HCT116 (cell line): ENCODE measurements around the gene CD96. TPM values are rescaled to one million over a fixed set of nuclear protein-coding genes. Genes with fewer than 3 reads are reported as not detected.

Experiments
- ATAC-seq: fragments of 200-7000 bp; cut with Tn5 transposase; 2 replicates; pipeline ENCODE4 v1.9.1; 2020; ENCODE audit warnings: mild to moderate bottlenecking, moderate library complexity
- BruUV-seq: library from RNA; stranded (reverse); fragments of 400-500 nt; replicated peaks from 2 replicates; lab custom pipeline; 2021; lab: Mats Ljungman, UMichigan
- CTCF ChIA-PET: fragments of 300-600 bp; sonication (Branson Sonifier 250); formaldehyde crosslinking; loops from one replicate; lab custom pipeline; 2021; ENCODE audit warnings: antibody characterized with exemption; lab: Charles Lee
- POLR2A ChIA-PET: fragments of 300-600, 350-600 bp; sonication (Branson Sonifier 250); formaldehyde crosslinking; loops from one replicate; lab custom pipeline; 2021; ENCODE audit warnings: antibody characterized with exemption; lab: Charles Lee
- RAD21 ChIA-PET, 2 experiments: fragments of 300-600 bp; sonication (Branson Sonifier 250); formaldehyde crosslinking; loops; one replicate each; lab custom pipeline; 2023; ENCODE audit warnings: low total read pairs in 2 of 2; ENCODE audit not compliant: uncharacterized antibody in 2 of 2, unreplicated experiment in 2 of 2, low non-redundant PET in 1 of 2; lab: Charles Lee
- DNase-seq: peaks from one replicate; pipeline ENCODE4 v3.0.0-alpha.2; 2010; ENCODE audit warnings: low read depth, low spot score
- H2AFZ ChIP-seq: fragments of 200-600 bp; shearing (Covaris generic), sonication (generic); 2 replicates; pipeline ENCODE4 v1.6.1; 2017; ENCODE audit warnings: low read depth, mixed run types, mixed read lengths, antibody characterized with exemption, low read length; ENCODE audit not compliant: poor library complexity, severe bottlenecking
- H3K27ac ChIP-seq: 2 replicates; pipeline ENCODE4 v1.5.1; 2012; ENCODE audit warnings: low read depth, low read length
- H3K27me3 ChIP-seq: fragments of 200-600 bp; sonication (generic); 2 replicates; pipeline ENCODE4 v1.6.1; 2016; ENCODE audit warnings: mixed run types, low read length, mixed read lengths; ENCODE audit not compliant: insufficient read depth
- H3K36me3 ChIP-seq, 2 experiments: fragments of 200-500 bp in 1 of 2; fragments of 200-600 bp in 1 of 2; sonication (Bioruptor generic) in 1 of 2; sonication (generic) in 1 of 2; 2 replicates each; pipeline versions ENCODE4 v1.5.1 to v1.6.1; 2014 to 2016; ENCODE audit warnings: low read length in 2 of 2, inconsistent platforms in 1 of 2, mixed read lengths in 1 of 2, mixed run types in 1 of 2; ENCODE audit not compliant: insufficient read depth in 2 of 2, control insufficient read depth in 1 of 2
- H3K4me1 ChIP-seq, 2 experiments: fragments of 200-600 bp in 1 of 2; sonication (generic) in 1 of 2; 2 replicates each; pipeline versions ENCODE4 v1.5.1 to v1.6.1; 2012 to 2017; ENCODE audit warnings: low read length in 2 of 2, inconsistent platforms in 1 of 2, mild to moderate bottlenecking in 1 of 2, mixed read lengths in 1 of 2, mixed run types in 1 of 2, moderate library complexity in 1 of 2; ENCODE audit not compliant: insufficient read depth in 2 of 2, control insufficient read depth in 1 of 2
- H3K4me2 ChIP-seq: fragments of 200-600 bp; sonication (generic); 2 replicates; pipeline ENCODE4 v1.6.1; 2017; ENCODE audit warnings: mixed run types, low read length, mixed read lengths
- H3K4me3 ChIP-seq, 2 experiments: fragments of 200-600 bp in 1 of 2; sonication (generic) in 1 of 2; replicated peaks in 1 of 2; 2 replicates each; pipeline ENCODE4 v1.5.1; 2011 to 2016; ENCODE audit warnings: low read length in 2 of 2, control low read depth in 1 of 2, low read depth in 1 of 2, mild to moderate bottlenecking in 1 of 2, mixed read lengths in 1 of 2, mixed run types in 1 of 2
- H3K79me2 ChIP-seq: fragments of 200-600 bp; sonication (generic); 2 replicates; pipeline ENCODE4 v1.6.1; 2017; ENCODE audit warnings: mild to moderate bottlenecking, mixed run types, low read length, moderate library complexity, mixed read lengths; ENCODE audit not compliant: insufficient read depth
- H3K9ac ChIP-seq: fragments of 200-600 bp; sonication (generic); 2 replicates; pipeline ENCODE4 v1.6.1; 2016; ENCODE audit warnings: low read length, mixed read lengths
- H3K9me2 ChIP-seq: fragments of 200-600 bp; sonication (generic), shearing (Covaris generic); 2 replicates; pipeline ENCODE4 v1.6.1; 2017; ENCODE audit warnings: mixed run types, mild to moderate bottlenecking, moderate library complexity; ENCODE audit not compliant: insufficient read depth
- H3K9me3 ChIP-seq, 2 experiments: fragments of 200-500 bp in 1 of 2; fragments of 200-600 bp in 1 of 2; sonication (Bioruptor generic) in 1 of 2; sonication (generic) in 1 of 2; 2 replicates each; pipeline ENCODE4 v1.6.1; 2014 to 2017; ENCODE audit warnings: low read length in 2 of 2, mixed read lengths in 2 of 2, inconsistent platforms in 1 of 2, low read depth in 1 of 2, mild to moderate bottlenecking in 1 of 2, mixed run types in 1 of 2, moderate library complexity in 1 of 2; ENCODE audit not compliant: control insufficient read depth in 1 of 2, insufficient read depth in 1 of 2
- H4K20me1 ChIP-seq: fragments of 200-600 bp; sonication (generic), shearing (Covaris generic); 2 replicates; pipeline ENCODE4 v1.6.1; 2017; ENCODE audit warnings: mixed run types, mild to moderate bottlenecking, moderate library complexity; ENCODE audit not compliant: insufficient read depth
- CBX3 ChIP-seq: IDR thresholded peaks from 2 replicates; pipeline ENCODE4 v1.6.1; 2012; ENCODE audit warnings: low read depth
- CEBPB ChIP-seq: IDR thresholded peaks from 2 replicates; pipeline ENCODE4 v1.6.1; 2012; ENCODE audit warnings: low read depth
- ELF1 ChIP-seq: IDR thresholded peaks from 2 replicates; pipeline ENCODE4 v1.6.1; 2012; ENCODE audit warnings: low read depth, borderline replicate concordance
- EZH2phosphoT487 ChIP-seq: fragments of 200-600 bp; IDR thresholded peaks from 2 replicates; pipeline ENCODE4 v1.6.1; 2018; ENCODE audit warnings: antibody characterized with exemption, borderline replicate concordance
- JUND ChIP-seq: IDR thresholded peaks from 2 replicates; pipeline ENCODE4 v1.6.1; 2012
- POLR2A ChIP-seq: IDR thresholded peaks from 2 replicates; pipeline ENCODE4 v1.7.0; 2011; ENCODE audit warnings: borderline replicate concordance; ENCODE audit not compliant: insufficient read depth, insufficient read length; ENCODE audit errors: extremely low read depth
- POLR2AphosphoS5 ChIP-seq: IDR thresholded peaks from 2 replicates; pipeline ENCODE4 v1.6.1; 2011; ENCODE audit warnings: mild to moderate bottlenecking, low read depth, low read length, moderate library complexity
- SIN3A ChIP-seq: IDR thresholded peaks from 2 replicates; pipeline ENCODE4 v1.6.1; 2012; ENCODE audit warnings: low read depth
- SP1 ChIP-seq: IDR thresholded peaks from 2 replicates; pipeline ENCODE4 v1.6.1; 2012; ENCODE audit warnings: low read depth
- SRF ChIP-seq: IDR thresholded peaks from 2 replicates; pipeline ENCODE4 v1.6.1; 2012; ENCODE audit warnings: low read depth
- TCF7L2 ChIP-seq: IDR thresholded peaks from 2 replicates; pipeline ENCODE4 v1.7.0; 2011; ENCODE audit warnings: borderline replicate concordance, inconsistent platforms; ENCODE audit not compliant: insufficient read depth, insufficient read length; ENCODE audit errors: extremely low read depth
- YY1 ChIP-seq: IDR thresholded peaks from 2 replicates; pipeline ENCODE4 v1.6.1; 2011; ENCODE audit warnings: low read length, low read depth, moderate library complexity, mild to moderate bottlenecking; ENCODE audit not compliant: insufficient replicate concordance; ENCODE audit errors: extremely low read depth
- intact Hi-C: fragments of 100-400 bp; cut with micrococcal nuclease; formaldehyde crosslinking; loops from 2 replicates; pipeline ENCODE4 v1.10.0; 2022
- total RNA-seq: library from RNA; stranded (reverse); gene quantifications from one replicate; pipeline ENCODE4 v1.2.1, GENCODE V29; 2021; ENCODE audit not compliant: unreplicated experiment
- TF ChIP-seq, protein P1 (sequence below), 3 experiments: fragments of 200-600 bp in 1 of 3; sonication (generic) in 1 of 3; IDR thresholded peaks in 2 of 3; conservative IDR thresholded peaks in 1 of 3; 2 replicates each; pipeline ENCODE4 v1.5.1; 2012 to 2017; ENCODE audit warnings: low read depth in 2 of 3, low read length in 2 of 3, antibody characterized with exemption in 1 of 3, borderline replicate concordance in 1 of 3, control low read depth in 1 of 3, mild to moderate bottlenecking in 1 of 3, mixed read lengths in 1 of 3, mixed run types in 1 of 3, moderate library complexity in 1 of 3; ENCODE audit not compliant: insufficient read depth in 1 of 3
- TF ChIP-seq, protein P2 (sequence below): IDR thresholded peaks from 2 replicates; pipeline ENCODE4 v1.6.1; 2012
- TF ChIP-seq, protein P3 (sequence below): IDR thresholded peaks from 2 replicates; pipeline ENCODE4 v1.6.1; 2012
- TF ChIP-seq, protein P4 (sequence below): IDR thresholded peaks from 2 replicates; pipeline ENCODE4 v1.6.1; 2011; ENCODE audit warnings: mild to moderate bottlenecking, low read length, moderate library complexity; ENCODE audit not compliant: insufficient replicate concordance; ENCODE audit errors: extremely low read depth

The CD96 gene
- total RNA-seq, 1 experiment from 2014 or later, result 0.42 TPM

DNA sequence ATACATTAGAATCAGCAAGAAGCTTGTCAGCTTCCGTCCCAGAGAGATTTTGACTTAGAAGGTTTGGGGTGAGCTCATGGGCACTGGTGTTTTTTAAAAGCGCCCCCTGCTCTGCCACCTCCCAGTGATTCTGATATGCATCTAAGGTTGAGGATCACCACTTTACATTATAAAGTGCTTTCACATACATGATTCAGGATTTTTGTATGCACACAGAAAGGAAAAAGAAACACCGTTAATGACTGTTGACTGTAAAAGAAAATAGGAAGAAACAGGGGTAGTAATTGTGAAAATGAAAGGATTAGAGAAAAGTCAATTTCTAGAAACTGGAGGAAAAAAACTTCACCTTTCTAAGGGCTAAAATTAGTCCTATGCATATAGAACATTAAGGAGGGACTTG lies 158.1 kb downstream of the CD96 start:
- DNase-seq (no peak), ATAC-seq (no peak)
- Histone ChIP-seq H3K27me3 (no peaks in the 10 kb centered on the region), H3K9me2 (no peaks in the 10 kb centered on the region), H2AFZ (no peak overlapping the region), H3K27ac (no peak overlapping the region), H3K4me3 (no peak overlapping the region), H3K4me1 (peaks cover 11 to 23% of the 10 kb centered on the region in 2 experiments), H3K36me3 (no peaks in the 10 kb centered on the region), H3K9me3 (no peaks in the 10 kb centered on the region), H4K20me1 (no peaks in the 10 kb centered on the region), H3K9ac (no peak overlapping the region), H3K4me2 (no peak overlapping the region), H3K79me2 (peaks cover 94% of the 10 kb centered on the region)
- ChIA-PET POLR2A (no interaction called here), CTCF (no interaction called here), RAD21 (no interaction called here)
- BruUV-seq, result no TSS peak
- intact Hi-C loops, result no loop called here
- TF ChIP-seq CBX3, result no peak
- no peak for TF ChIP-seq TCF7L2
- TF ChIP-seq POLR2AphosphoS5, result no peak
- TF ChIP-seq SIN3A, result no peak
- TF ChIP-seq JUND, result no peak
- no peak for TF ChIP-seq SP1

DNA sequence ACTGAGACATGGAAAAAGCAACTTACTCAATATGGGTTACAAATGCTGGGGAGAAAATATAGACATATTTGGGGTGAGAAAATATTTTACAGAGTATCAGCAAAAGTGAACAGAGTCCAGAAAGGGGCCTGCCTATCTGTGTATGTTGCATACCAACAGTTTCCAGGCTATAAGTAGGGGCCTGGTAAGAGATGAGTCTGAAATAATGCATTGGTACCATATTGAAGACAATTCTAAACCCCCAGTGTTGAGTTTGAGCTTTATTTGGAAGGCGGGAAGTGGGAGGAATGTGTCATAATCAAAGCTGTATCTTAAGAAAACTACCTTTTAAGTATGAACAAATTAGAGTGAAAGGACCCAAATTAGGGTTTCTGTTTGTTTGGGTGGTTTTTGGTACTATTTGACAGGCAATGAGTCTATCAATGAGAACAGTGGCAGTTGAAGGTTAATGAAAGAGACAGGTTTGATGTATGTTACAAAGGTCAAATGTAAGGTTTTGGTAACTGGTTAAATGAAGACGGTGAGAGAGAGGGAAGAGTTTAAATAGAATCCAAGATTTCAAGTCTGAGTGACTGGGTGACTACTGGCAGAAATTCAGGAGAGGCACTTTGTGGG lies 159.4 kb downstream of the CD96 start:
- no peak overlapping the region for H3K4me3 ChIP-seq
- no peak overlapping the region for H3K4me2 ChIP-seq
- peaks cover 95% of the 10 kb centered on the region for H3K79me2 ChIP-seq
- no peaks in the 10 kb centered on the region for H3K9me2 ChIP-seq
- BruUV-seq, result no TSS peak
- ATAC-seq (no peak), DNase-seq (no peak)
- H3K9me3 ChIP-seq, result no peaks in the 10 kb centered on the region
- intact Hi-C loops, result no loop called here
- no peak overlapping the region for H3K27ac ChIP-seq
- no peaks in the 10 kb centered on the region for H3K36me3 ChIP-seq
- no peak overlapping the region for H3K9ac ChIP-seq
- ChIA-PET CTCF (no interaction called here), POLR2A (no interaction called here), RAD21 (no interaction called here)
- peaks cover 0 to 9% of the 10 kb centered on the region in 2 experiments; a peak in 2 of 4 replicates for H3K4me1 ChIP-seq
- H2AFZ ChIP-seq, result no peak overlapping the region
- no peaks in the 10 kb centered on the region for H3K27me3 ChIP-seq
- no peaks in the 10 kb centered on the region for H4K20me1 ChIP-seq
- TF ChIP-seq SRF (no peak), EZH2phosphoT487 (no peak), ELF1 (no peak), CBX3 (no peak), SP1 (no peak), POLR2A (no peak), TCF7L2 (no peak), SIN3A (no peak), YY1 (no peak), CEBPB (no peak)
- TF ChIP-seq, protein P1, sequence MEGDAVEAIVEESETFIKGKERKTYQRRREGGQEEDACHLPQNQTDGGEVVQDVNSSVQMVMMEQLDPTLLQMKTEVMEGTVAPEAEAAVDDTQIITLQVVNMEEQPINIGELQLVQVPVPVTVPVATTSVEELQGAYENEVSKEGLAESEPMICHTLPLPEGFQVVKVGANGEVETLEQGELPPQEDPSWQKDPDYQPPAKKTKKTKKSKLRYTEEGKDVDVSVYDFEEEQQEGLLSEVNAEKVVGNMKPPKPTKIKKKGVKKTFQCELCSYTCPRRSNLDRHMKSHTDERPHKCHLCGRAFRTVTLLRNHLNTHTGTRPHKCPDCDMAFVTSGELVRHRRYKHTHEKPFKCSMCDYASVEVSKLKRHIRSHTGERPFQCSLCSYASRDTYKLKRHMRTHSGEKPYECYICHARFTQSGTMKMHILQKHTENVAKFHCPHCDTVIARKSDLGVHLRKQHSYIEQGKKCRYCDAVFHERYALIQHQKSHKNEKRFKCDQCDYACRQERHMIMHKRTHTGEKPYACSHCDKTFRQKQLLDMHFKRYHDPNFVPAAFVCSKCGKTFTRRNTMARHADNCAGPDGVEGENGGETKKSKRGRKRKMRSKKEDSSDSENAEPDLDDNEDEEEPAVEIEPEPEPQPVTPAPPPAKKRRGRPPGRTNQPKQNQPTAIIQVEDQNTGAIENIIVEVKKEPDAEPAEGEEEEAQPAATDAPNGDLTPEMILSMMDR (IDR thresholded peaks at IDR 0.05 in 2 of 3, conservative IDR thresholded peaks at IDR 0.05 in 1 of 3; ENCODE audit: borderline replicate concordance in 1 of 3, insufficient read depth in 1 of 3, low read depth in 2 of 3, low read length in 2 of 3), result no peak
- TF ChIP-seq, protein P2, sequence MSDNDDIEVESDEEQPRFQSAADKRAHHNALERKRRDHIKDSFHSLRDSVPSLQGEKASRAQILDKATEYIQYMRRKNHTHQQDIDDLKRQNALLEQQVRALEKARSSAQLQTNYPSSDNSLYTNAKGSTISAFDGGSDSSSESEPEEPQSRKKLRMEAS, result no peak
- TF ChIP-seq, protein P3, sequence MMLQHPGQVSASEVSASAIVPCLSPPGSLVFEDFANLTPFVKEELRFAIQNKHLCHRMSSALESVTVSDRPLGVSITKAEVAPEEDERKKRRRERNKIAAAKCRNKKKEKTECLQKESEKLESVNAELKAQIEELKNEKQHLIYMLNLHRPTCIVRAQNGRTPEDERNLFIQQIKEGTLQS, result no peak
- TF ChIP-seq, protein P4, sequence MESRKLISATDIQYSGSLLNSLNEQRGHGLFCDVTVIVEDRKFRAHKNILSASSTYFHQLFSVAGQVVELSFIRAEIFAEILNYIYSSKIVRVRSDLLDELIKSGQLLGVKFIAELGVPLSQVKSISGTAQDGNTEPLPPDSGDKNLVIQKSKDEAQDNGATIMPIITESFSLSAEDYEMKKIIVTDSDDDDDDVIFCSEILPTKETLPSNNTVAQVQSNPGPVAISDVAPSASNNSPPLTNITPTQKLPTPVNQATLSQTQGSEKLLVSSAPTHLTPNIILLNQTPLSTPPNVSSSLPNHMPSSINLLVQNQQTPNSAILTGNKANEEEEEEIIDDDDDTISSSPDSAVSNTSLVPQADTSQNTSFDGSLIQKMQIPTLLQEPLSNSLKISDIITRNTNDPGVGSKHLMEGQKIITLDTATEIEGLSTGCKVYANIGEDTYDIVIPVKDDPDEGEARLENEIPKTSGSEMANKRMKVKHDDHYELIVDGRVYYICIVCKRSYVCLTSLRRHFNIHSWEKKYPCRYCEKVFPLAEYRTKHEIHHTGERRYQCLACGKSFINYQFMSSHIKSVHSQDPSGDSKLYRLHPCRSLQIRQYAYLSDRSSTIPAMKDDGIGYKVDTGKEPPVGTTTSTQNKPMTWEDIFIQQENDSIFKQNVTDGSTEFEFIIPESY, result no peak
